ENCODE results near the gene FIG4. TPM values are rescaled to one million over a fixed set of nuclear protein-coding genes. Genes with fewer than 3 reads are reported as not detected.
"Not testable (repeated sequence)": the region's sequence is repeated elsewhere in the genome, so short reads cannot be mapped to it uniquely, and the experiment has no call there.

The FIG4 gene
- total and polyA plus RNA-seq, 8 donors: 4.0 to 10.8 (median 6.1) TPM

DNA sequence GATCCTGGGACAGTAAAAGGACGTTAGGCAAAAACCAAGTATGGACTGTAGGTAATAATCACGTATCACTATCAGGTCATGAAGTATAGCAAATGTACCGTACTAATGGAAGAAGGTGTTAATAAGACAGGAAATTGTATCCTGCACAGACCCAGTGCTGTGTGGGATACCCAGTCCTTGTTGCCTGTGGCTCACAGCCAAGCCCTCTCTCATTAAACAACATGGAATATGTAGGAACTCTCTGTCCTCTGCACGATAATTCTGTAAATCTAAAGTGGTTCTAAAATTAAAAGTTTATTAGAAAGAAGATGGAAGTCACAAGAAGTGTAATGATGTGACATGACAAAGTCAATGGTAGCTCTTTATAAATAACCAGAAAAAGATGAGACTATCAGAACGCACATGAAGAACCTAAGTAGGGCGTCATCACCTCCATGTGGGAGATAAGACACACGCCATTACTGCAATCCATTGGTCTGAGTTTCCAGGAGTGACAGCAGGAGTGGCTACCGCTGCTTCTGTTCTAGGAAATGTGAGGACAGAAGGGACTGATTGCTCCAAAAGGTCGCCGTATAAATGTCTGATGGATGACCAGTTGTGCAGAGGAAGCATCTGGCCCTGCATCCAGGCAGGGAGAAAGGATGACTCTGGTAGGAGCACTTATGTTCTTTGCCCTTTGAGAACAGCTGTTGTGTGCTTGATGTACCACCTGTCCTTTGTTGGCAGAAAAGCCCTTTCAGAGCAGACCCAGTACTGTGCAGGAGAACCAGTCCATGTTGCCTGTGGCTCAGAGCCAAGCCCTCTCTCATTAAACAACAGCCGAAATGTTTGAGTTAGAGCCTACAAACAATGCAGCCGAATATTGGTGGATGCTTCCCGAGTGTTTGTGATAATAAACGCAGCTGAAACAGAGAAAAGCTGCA is 125.6 kb downstream of the FIG4 start:
- TF ChIP-seq, protein P1, sequence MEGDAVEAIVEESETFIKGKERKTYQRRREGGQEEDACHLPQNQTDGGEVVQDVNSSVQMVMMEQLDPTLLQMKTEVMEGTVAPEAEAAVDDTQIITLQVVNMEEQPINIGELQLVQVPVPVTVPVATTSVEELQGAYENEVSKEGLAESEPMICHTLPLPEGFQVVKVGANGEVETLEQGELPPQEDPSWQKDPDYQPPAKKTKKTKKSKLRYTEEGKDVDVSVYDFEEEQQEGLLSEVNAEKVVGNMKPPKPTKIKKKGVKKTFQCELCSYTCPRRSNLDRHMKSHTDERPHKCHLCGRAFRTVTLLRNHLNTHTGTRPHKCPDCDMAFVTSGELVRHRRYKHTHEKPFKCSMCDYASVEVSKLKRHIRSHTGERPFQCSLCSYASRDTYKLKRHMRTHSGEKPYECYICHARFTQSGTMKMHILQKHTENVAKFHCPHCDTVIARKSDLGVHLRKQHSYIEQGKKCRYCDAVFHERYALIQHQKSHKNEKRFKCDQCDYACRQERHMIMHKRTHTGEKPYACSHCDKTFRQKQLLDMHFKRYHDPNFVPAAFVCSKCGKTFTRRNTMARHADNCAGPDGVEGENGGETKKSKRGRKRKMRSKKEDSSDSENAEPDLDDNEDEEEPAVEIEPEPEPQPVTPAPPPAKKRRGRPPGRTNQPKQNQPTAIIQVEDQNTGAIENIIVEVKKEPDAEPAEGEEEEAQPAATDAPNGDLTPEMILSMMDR (IDR thresholded peaks at IDR 0.05): no peak
- H3K27ac ChIP-seq: no peak overlapping the region
- no peak overlapping the region for H3K4me3 ChIP-seq
- 73 to 77% methylated on average over 14 of the region's 14 CpGs for WGBS, 2 donors
- no peaks in the 10 kb centered on the region for H3K27me3 ChIP-seq
- ATAC-seq (peak in 2 of 4 donors; percentile 81 to 87), FAIRE-seq (no peak), DNase-seq (peak in 1 of 6 donors; percentile 11)
- intact Hi-C loops (cut with DNase I): no loop called here
- no peaks in the 10 kb centered on the region for H3K4me1 ChIP-seq
- no peaks in the 10 kb centered on the region for H3K9me3 ChIP-seq
- H3K36me3 ChIP-seq: no peaks in the 10 kb centered on the region

DNA sequence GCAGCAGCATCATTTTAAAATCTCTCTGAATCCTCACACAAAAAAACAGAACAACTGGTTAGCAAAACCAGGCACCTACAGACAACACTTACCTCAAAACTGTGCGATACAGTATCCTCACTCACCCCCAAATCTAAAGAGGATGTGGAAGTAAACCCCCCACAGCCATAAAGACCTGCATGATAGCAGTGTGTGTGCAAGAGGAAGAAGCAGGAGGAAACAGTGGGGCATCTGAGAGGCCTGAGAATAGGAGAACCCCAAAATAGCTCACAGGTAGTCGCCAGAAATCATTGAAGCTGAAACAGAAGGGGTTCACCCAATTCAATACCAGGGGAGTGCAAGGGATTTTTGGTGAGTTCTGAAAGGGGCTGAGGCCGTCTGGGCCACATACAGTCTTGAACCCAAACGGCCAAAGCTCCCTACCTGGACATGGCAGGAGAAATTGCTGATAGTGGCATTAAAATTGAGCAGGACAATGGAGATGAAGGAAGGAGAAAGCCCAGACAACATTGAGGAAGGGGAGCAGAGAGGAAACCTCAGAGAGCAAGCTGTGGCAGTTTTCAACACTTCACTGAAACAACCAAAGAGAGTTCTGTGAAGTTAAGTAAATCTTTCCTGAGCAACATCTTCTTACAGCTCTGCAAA is 129.7 kb downstream of the FIG4 start:
- Histone ChIP-seq H3K4me1 (no peaks in the 10 kb centered on the region), H3K4me3 (no peak overlapping the region), H3K9me3 (no peaks in the 10 kb centered on the region), H3K36me3 (no peaks in the 10 kb centered on the region), H3K27ac (no peak overlapping the region), H3K27me3 (no peaks in the 10 kb centered on the region)
- DNase-seq (no peak), ATAC-seq (no peak), FAIRE-seq (no peak)
- intact Hi-C loops (cut with DNase I): no loop called here
- WGBS, 2 donors: 80 to 92% methylated on average over 4 of the region's 4 CpGs
- TF ChIP-seq, protein P1 (IDR thresholded peaks at IDR 0.05): no peak

DNA sequence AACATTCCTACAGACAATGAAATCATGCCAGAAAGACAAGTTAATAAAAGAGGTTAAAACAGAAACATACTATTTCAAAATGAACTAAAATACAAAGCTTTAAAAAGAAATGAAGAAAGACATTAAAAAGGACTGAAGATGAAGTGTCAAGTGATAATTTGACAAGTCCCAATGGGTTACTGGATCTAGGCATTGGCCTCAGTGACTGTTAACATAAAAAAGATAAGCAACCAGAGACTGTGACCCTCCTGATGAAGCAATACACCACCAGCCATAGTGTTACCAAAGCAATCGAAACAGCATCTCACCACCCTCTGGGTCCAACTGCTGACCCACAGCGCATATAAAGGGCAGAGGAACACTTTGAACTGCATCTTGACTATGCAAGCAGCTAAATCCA is 130.3 kb downstream of the FIG4 start:
- Histone ChIP-seq H3K9me3 (no peaks in the 10 kb centered on the region), H3K4me3 (no peak overlapping the region), H3K27me3 (no peaks in the 10 kb centered on the region), H3K4me1 (no peaks in the 10 kb centered on the region), H3K27ac (no peak overlapping the region), H3K36me3 (no peaks in the 10 kb centered on the region)
- WGBS, 2 donors: 89 to 95% methylated on average over 2 of the region's 2 CpGs
- TF ChIP-seq, protein P1 (IDR thresholded peaks at IDR 0.05): no peak
- DNase-seq (no peak), FAIRE-seq (no peak), ATAC-seq (no peak)
- intact Hi-C loops (cut with DNase I): no loop called here

DNA sequence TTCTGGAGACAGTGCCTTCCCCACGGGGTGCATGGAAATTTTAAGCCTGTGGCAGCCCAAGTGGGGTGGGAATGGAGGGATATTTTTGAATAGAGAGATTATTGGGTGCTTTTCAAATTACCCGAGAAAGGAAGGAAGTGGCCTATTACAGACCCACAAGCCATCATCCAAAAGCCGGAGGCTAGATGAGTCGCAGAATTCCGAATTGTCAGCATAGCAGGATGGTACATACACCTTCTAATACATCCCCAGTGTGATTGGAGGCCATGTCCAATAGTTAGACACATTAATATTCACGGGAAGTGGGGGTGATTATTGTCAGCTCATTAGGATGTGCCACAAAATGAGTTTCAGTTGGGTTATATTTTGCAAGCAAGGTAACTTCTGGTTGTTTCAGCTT is 133.0 kb downstream of the FIG4 start:
- intact Hi-C loops (cut with DNase I): no loop called here
- no peak overlapping the region for H3K27ac ChIP-seq
- DNase-seq: no peak
- no peak overlapping the region for H3K4me3 ChIP-seq
- no peak for ATAC-seq
- H3K9me3 ChIP-seq: no peaks in the 10 kb centered on the region
- 85 to 89% methylated on average over 6 of the region's 6 CpGs for WGBS, 2 donors
- no peak for FAIRE-seq
- TF ChIP-seq, protein P1 (IDR thresholded peaks at IDR 0.05): no peak
- no peaks in the 10 kb centered on the region for H3K36me3 ChIP-seq
- no peaks in the 10 kb centered on the region for H3K4me1 ChIP-seq
- H3K27me3 ChIP-seq: no peaks in the 10 kb centered on the region

DNA sequence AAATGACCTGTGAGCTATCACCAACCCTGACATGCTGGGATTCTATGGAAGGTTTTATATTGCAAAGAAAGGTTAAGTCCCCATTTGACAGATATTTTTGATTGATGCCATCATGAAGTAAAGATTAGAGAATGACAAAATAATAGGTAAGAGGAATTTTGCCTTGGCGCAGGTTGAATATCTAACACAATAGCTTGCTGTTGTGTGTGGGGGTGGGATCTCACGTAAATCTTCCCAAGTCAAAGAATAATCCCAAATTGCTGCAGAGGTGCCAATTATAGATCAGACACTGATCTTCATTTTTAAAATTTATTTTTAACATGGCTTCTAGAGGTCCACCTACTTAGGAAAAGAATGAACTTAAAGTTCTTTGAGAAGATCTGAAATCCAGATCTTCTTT is 135.5 kb downstream of the FIG4 start:
- DNase-seq (no peak), ATAC-seq (no peak), FAIRE-seq (no peak)
- 77 to 88% methylated on average over 2 of the region's 2 CpGs for WGBS, 2 donors
- H3K9me3 ChIP-seq: no peaks in the 10 kb centered on the region
- TF ChIP-seq, protein P1 (IDR thresholded peaks at IDR 0.05): no peak
- H3K27me3 ChIP-seq: no peaks in the 10 kb centered on the region
- no peak overlapping the region for H3K4me3 ChIP-seq
- H3K36me3 ChIP-seq: no peaks in the 10 kb centered on the region
- H3K4me1 ChIP-seq: no peaks in the 10 kb centered on the region
- intact Hi-C loops (cut with DNase I): no loop called here
- no peak overlapping the region for H3K27ac ChIP-seq

DNA sequence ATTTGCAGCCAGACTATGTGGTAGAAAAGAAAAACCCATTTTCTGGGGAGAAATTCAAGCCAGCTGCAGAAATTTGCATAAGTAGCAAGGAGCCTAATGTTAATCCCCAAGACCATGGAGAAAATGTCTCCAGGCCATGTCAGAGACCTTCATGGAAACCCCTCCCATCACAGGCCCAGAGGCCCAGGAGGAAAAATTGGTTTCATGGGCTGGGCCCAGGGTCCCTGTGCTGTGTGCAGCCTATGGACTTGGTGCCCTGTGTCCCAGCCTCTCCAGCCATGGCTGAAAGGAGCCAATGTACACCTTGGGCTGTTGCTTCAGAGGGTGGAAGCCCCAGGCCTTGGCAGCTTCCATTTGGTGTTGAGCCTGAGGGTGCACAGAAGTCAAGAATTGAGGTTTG is 140.3 kb downstream of the FIG4 start:
- intact Hi-C loops (cut with DNase I); ATAC-seq; H3K27me3 ChIP-seq; H3K4me3 ChIP-seq; FAIRE-seq; H3K36me3 ChIP-seq; DNase-seq; H3K27ac ChIP-seq; H3K9me3 ChIP-seq; H3K4me1 ChIP-seq: not testable (repeated sequence)
